Naive thymus-derived CD4-positive, alpha-beta T cell (primary cell): Measurements from ENCODE around the gene CNOT6. TPM values are rescaled to one million over a fixed set of nuclear protein-coding genes. Genes with fewer than 3 reads are reported as not detected.

Experiments
- ATAC-seq: fragments of 150-1000 bp; cut with Tn5 transposase; 2 replicates; pipeline ENCODE4 v1.10.0; 2021; ENCODE audit warnings: mild to moderate bottlenecking, moderate library complexity
- CTCF ChIA-PET: fragments of 350-600 bp; sonication (Branson Sonifier 250); formaldehyde crosslinking; loops from one replicate; lab custom pipeline; 2021; ENCODE audit warnings: antibody characterized with exemption; lab: Charles Lee
- POLR2A ChIA-PET: fragments of 350-600 bp; sonication (Branson Sonifier 250); formaldehyde crosslinking; loops from one replicate; lab custom pipeline; 2021; ENCODE audit warnings: antibody characterized with exemption, inconsistent platforms; lab: Charles Lee
- DNase-seq, 9 donors: peaks; one replicate each; pipeline versions ENCODE4 v3.0.0 to v3.0.0-alpha.2; 2020 to 2022; ENCODE audit warnings: mixed read lengths in 1 of 9
- H3K27ac ChIP-seq: one replicate; pipeline ENCODE4 v1.7.0; 2013; ENCODE audit warnings: mild to moderate bottlenecking, low read depth, low read length, moderate library complexity
- H3K27me3 ChIP-seq, 2 donors: one replicate each; pipeline ENCODE4 v1.7.0; 2013; ENCODE audit warnings: low read length in 2 of 2, mild to moderate bottlenecking in 2 of 2, moderate library complexity in 2 of 2; ENCODE audit not compliant: control insufficient read depth in 2 of 2, insufficient read depth in 2 of 2
- H3K36me3 ChIP-seq, 3 experiments: 1 replicate in 2 of 3; 2 replicates in 1 of 3; pipeline ENCODE4 v1.7.0; 2013; ENCODE audit warnings: low read length in 3 of 3, mild to moderate bottlenecking in 3 of 3, moderate library complexity in 1 of 3; ENCODE audit not compliant: insufficient read depth in 3 of 3, control insufficient read depth in 2 of 3
- H3K4me1 ChIP-seq, 2 donors: one replicate each; pipeline ENCODE4 v1.7.0; 2013; ENCODE audit warnings: low read length in 2 of 2, mild to moderate bottlenecking in 2 of 2, moderate library complexity in 1 of 2; ENCODE audit not compliant: control insufficient read depth in 2 of 2, insufficient read depth in 2 of 2
- H3K4me3 ChIP-seq: 2 replicates; pipeline ENCODE4 v1.7.0; 2013; ENCODE audit warnings: mild to moderate bottlenecking, low read length
- H3K9me3 ChIP-seq, 3 experiments: 1 replicate in 2 of 3; 2 replicates in 1 of 3; pipeline ENCODE4 v1.7.0; 2013; ENCODE audit warnings: low read length in 3 of 3; ENCODE audit not compliant: control insufficient read depth in 2 of 3
- H3K27ac Mint-ChIP-seq, 9 donors: one replicate each; pipeline ENCODE4 v1.8.0; 2020 to 2022; ENCODE audit warnings: mixed read lengths in 9 of 9, mild to moderate bottlenecking in 8 of 9, moderate library complexity in 5 of 9, inconsistent platforms in 2 of 9
- H3K27me3 Mint-ChIP-seq, 5 donors: one replicate each; pipeline ENCODE4 v1.8.0; 2021 to 2022; ENCODE audit warnings: mixed read lengths in 5 of 5, mild to moderate bottlenecking in 1 of 5
- H3K36me3 Mint-ChIP-seq, 5 donors: one replicate each; pipeline ENCODE4 v1.8.0; 2020 to 2022; ENCODE audit warnings: mixed read lengths in 5 of 5, mild to moderate bottlenecking in 3 of 5, inconsistent platforms in 1 of 5
- H3K4me1 Mint-ChIP-seq, 7 donors: one replicate each; pipeline ENCODE4 v1.8.0; 2020 to 2022; ENCODE audit warnings: mixed read lengths in 7 of 7, mild to moderate bottlenecking in 3 of 7, inconsistent platforms in 1 of 7
- H3K4me3 Mint-ChIP-seq, 10 donors: one replicate each; pipeline ENCODE4 v1.8.0; 2020 to 2022; ENCODE audit warnings: mild to moderate bottlenecking in 10 of 10, mixed read lengths in 10 of 10, moderate library complexity in 6 of 10, inconsistent platforms in 2 of 10
- H3K9me3 Mint-ChIP-seq, 11 donors: one replicate each; pipeline ENCODE4 v1.8.0; 2020 to 2022; ENCODE audit warnings: mixed read lengths in 11 of 11, mild to moderate bottlenecking in 4 of 11, inconsistent platforms in 1 of 11, moderate library complexity in 1 of 11
- intact Hi-C, 2 donors: fragments of 100-400 bp; cut with micrococcal nuclease; formaldehyde crosslinking; loops; one replicate each; pipeline ENCODE4 v1.15.1; 2023
- polyA plus RNA-seq, 2 donors: library from polyadenylated mRNA; unstranded; fragments of 300-500 nt; fragmentation: Illumina TruSeq; gene quantifications; one replicate each; pipeline ENCODE4 v1.2.3, GENCODE V29; 2021
- total RNA-seq, 6 experiments: library from RNA in 5 of 6; stranded (reverse) in 5 of 6; gene quantifications; 1 replicate in 5 of 6; 2 replicates in 1 of 6; pipeline ENCODE4 v1.2.3 and lab custom pipeline; 2021 to 2026

Gene CNOT6
- total and polyA plus RNA-seq, 7 experiments from 2014 or later: 8.3 to 41.9 (median 25.4) TPM

DNA sequence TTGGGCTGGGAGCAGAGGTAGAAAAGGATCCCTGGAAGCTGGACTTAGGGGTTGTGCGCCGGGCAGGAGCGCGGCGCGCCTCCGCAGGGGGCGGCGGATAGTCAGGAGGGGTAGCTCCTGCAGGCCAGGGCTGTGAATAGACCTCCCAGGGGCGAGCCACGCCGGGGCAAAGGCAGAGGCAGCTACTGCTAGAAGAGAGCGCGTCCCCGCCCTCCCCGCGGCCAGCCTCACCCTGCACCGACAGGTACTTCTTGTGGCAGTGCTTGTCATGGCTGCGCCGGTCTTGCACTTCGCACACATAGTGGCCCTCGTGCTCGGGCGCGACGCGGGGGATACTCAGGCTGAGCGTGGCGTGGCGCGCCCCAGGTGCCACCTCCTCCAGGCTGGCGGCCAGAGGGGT is 127.1 kb downstream of the CNOT6 start:
- no peak for DNase-seq
- H3K36me3 Mint-ChIP-seq: no peaks in the 10 kb centered on the region
- H3K9me3 Mint-ChIP-seq: no peaks in the 10 kb centered on the region
- H3K36me3 ChIP-seq: no peaks in the 10 kb centered on the region
- POLR2A ChIA-PET: interaction anchor here (0.7 kb wide), 1 partner anchor 15 kb away, joined by 3 read pairs; no protein-coding TSS in a partner anchor
- peak overlapping the region in 1 of 10 donors; percentile 16 for H3K4me3 Mint-ChIP-seq
- intact Hi-C loops: no loop called here
- ATAC-seq: no peak
- no peak overlapping the region for H3K4me3 ChIP-seq
- H3K4me1 Mint-ChIP-seq: peaks cover 0 to 16% (median 11%) of the 10 kb centered on the region in 7 donors
- no peaks in the 10 kb centered on the region for H3K9me3 ChIP-seq
- H3K27ac ChIP-seq: no peak overlapping the region
- CTCF ChIA-PET: no interaction called here
- H3K27me3 ChIP-seq: no peaks in the 10 kb centered on the region
- no peak overlapping the region for H3K27ac Mint-ChIP-seq
- H3K4me1 ChIP-seq: no peaks in the 10 kb centered on the region
- H3K27me3 Mint-ChIP-seq: no peaks in the 10 kb centered on the region

DNA sequence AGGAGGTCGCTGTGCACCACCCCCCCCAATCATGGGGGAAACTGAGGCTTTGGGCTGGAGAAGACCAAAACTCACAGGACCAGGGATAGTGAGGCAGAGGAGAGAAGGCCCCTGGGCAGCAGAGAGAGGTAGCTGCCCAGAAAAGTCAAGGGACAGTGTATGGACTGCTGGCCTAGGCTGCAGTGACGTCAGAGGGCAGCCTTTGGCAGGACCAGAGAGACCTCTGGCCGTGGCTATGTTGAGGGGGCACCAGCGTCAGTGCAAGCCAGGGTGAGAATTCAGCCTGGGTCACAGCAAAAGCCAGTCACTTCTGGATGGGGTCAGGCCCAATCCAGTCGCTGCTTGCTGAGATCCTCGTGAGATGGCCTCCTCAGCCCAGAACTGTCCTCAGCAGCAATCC is 128.7 kb downstream of the CNOT6 start:
- ATAC-seq: no peak
- no peaks in the 10 kb centered on the region for H3K36me3 ChIP-seq
- no peaks in the 10 kb centered on the region for H3K9me3 ChIP-seq
- no peaks in the 10 kb centered on the region for H3K4me1 ChIP-seq
- DNase-seq: no peak
- intact Hi-C loops: no loop called here
- ChIA-PET CTCF (no interaction called here), POLR2A (no interaction called here)
- H3K4me3 ChIP-seq: no peak overlapping the region
- Mint-ChIP-seq H3K27me3 (no peaks in the 10 kb centered on the region), H3K9me3 (no peaks in the 10 kb centered on the region), H3K27ac (peak overlapping the region in 2 of 9 donors; percentile 26 to 88), H3K36me3 (no peaks in the 10 kb centered on the region), H3K4me1 (peaks cover 0 to 16% (median 11%) of the 10 kb centered on the region in 7 donors), H3K4me3 (peak overlapping the region in 1 of 10 donors; percentile 49)
- H3K27me3 ChIP-seq: no peaks in the 10 kb centered on the region
- H3K27ac ChIP-seq: no peak overlapping the region

DNA sequence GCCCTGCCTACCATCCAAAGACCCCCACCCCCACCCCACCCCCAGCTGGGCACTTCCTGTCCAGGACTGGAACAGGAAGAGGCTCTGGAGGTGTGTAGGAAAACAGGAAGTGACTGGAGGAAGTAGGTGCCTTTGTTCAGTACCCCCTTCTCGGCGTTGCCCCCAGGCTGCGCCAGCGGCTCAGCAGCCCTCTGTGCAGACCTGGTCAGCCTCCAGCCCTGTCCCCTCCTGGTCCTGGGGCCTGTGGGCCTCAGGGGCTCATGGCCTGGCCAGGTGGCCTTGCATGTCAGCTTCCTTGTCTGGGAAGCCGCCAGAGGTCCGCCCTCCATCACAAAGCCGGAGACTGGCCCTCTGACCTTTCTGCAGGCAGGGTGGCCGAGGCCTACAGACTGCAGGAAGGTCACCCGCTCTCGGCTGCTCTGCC is 129.2 kb downstream of the CNOT6 start:
- H3K4me3 Mint-ChIP-seq: peak overlapping the region in 1 of 10 donors; percentile 20

DNA sequence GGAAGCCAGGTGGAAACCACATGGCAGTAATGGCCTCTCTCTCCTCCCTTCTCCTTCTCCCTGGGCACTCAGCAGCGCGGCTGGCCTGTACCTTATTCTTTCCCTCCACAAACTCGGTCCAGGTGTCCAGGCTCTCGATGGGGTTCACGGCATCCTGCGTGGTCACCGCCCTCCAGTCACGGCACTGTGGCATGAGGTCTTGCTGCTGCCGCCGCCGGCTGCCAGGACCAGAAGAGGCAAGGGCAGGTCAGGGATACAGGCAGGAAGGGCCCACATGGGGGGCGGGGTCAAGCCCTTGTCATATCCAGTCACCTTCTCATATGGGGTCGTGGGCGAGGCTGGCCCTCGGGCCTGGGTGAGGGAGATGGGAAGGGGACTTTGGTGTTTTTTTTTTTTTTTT is 129.7 kb downstream of the CNOT6 start:
- Histone ChIP-seq H3K9me3 (no peaks in the 10 kb centered on the region), H3K27me3 (no peaks in the 10 kb centered on the region), H3K4me3 (no peak overlapping the region), H3K36me3 (no peaks in the 10 kb centered on the region), H3K4me1 (no peaks in the 10 kb centered on the region), H3K27ac (no peak overlapping the region)
- ChIA-PET CTCF (no interaction called here), POLR2A (no interaction called here)
- peak overlapping the region in 1 of 10 donors; percentile 20 for H3K4me3 Mint-ChIP-seq
- H3K27me3 Mint-ChIP-seq: no peaks in the 10 kb centered on the region
- H3K27ac Mint-ChIP-seq: peak overlapping the region in 4 of 9 donors; percentile 28 to 58 (median 40)
- H3K4me1 Mint-ChIP-seq: peaks cover 0 to 16% (median 11%) of the 10 kb centered on the region in 7 donors
- H3K9me3 Mint-ChIP-seq: no peaks in the 10 kb centered on the region
- ATAC-seq (no peak), DNase-seq (no peak)
- H3K36me3 Mint-ChIP-seq: no peaks in the 10 kb centered on the region
- intact Hi-C loops: no loop called here

More for the DNA sequence above, 129.2 kb downstream of the CNOT6 start:
- no peak for ATAC-seq
- Histone ChIP-seq H3K27ac (no peak overlapping the region), H3K9me3 (no peaks in the 10 kb centered on the region), H3K4me3 (no peak overlapping the region), H3K27me3 (no peaks in the 10 kb centered on the region), H3K4me1 (no peaks in the 10 kb centered on the region), H3K36me3 (no peaks in the 10 kb centered on the region)
- H3K27me3 Mint-ChIP-seq: no peaks in the 10 kb centered on the region
- peak overlapping the region in 3 of 9 donors; percentile 40 to 58 (median 41) for H3K27ac Mint-ChIP-seq
- ChIA-PET POLR2A (no interaction called here), CTCF (no interaction called here)
- intact Hi-C loops: no loop called here
- H3K4me1 Mint-ChIP-seq: peaks cover 0 to 16% (median 11%) of the 10 kb centered on the region in 7 donors
- DNase-seq: no peak
- no peaks in the 10 kb centered on the region for H3K9me3 Mint-ChIP-seq
- H3K36me3 Mint-ChIP-seq: no peaks in the 10 kb centered on the region

DNA sequence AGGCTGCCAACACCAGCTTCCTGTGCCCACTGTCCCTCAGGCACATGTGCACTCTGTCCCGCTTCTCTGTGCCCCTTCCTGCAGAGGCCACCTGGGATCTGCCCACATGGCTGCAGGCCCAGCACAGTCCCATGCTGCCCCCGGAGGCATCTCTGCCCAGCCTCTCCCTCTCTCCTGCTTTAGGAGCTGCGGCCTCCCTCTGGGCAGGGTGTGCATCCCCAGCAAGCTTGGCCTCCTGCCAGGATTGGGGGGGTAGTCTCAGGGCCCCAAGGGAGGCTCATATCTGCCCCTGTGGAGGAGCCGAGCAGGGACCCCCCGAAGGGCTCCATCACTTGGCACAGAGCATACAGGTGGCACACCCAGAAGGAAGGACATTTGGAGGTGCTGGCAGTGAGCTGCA is 130.4 kb downstream of the CNOT6 start:
- ATAC-seq: no peak
- Histone ChIP-seq H3K4me3 (no peak overlapping the region), H3K27ac (no peak overlapping the region), H3K4me1 (no peaks in the 10 kb centered on the region), H3K36me3 (no peaks in the 10 kb centered on the region), H3K9me3 (no peaks in the 10 kb centered on the region), H3K27me3 (no peaks in the 10 kb centered on the region)
- H3K36me3 Mint-ChIP-seq: no peaks in the 10 kb centered on the region
- peak overlapping the region in 1 of 9 donors; percentile 62 for H3K27ac Mint-ChIP-seq
- H3K27me3 Mint-ChIP-seq: no peaks in the 10 kb centered on the region
- ChIA-PET POLR2A (no interaction called here), CTCF (no interaction called here)
- intact Hi-C loops: no loop called here
- no peak for DNase-seq
- H3K4me3 Mint-ChIP-seq: peak overlapping the region in 3 of 10 donors; percentile 5 to 61 (median 20)
- H3K9me3 Mint-ChIP-seq: no peaks in the 10 kb centered on the region
- peaks cover 0 to 16% (median 11%) of the 10 kb centered on the region in 7 donors for H3K4me1 Mint-ChIP-seq

DNA sequence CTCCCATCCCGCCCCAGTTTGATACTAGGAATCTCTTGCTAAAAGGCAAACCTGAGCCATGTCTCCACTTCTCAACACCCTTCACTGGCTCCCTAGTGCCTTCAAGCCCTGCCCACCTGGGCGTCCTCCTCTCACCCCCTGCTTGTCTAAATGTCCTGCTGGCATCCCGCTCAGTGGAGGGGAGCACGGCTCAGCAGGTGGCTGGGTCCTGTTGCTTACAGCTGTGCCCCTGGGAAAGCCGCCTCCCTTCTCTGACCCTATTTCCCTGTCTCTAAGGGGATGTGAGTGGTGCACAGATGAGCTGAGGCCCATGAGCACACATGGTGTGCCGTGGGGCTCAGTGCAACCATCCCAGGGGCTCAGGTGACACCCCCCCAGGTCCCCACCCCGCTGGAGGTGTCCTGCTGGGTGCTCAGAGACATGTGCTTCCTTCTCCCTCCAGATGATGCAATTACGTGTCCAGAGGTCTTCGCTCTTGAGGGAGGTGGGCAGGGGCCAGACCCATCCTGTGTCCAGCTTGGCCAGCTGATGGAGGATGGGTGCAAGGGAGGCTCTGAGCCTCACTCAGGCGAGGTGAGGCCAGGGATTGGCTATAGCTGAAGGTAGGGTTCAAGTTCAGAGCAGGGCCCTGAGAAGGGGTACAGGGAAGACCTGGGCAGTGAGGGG is 131.1 kb downstream of the CNOT6 start:
- Mint-ChIP-seq H3K27ac (peak overlapping the region in 3 of 9 donors; percentile 4 to 72 (median 53)), H3K9me3 (no peaks in the 10 kb centered on the region), H3K4me3 (peak overlapping the region in 2 of 10 donors; percentile 20 to 56), H3K36me3 (no peaks in the 10 kb centered on the region), H3K27me3 (no peaks in the 10 kb centered on the region), H3K4me1 (peaks cover 0 to 16% (median 11%) of the 10 kb centered on the region in 7 donors)
- Histone ChIP-seq H3K36me3 (no peaks in the 10 kb centered on the region), H3K27me3 (no peaks in the 10 kb centered on the region), H3K4me1 (no peaks in the 10 kb centered on the region), H3K9me3 (no peaks in the 10 kb centered on the region), H3K4me3 (no peak overlapping the region), H3K27ac (no peak overlapping the region)
- ChIA-PET POLR2A (no interaction called here), CTCF (interaction anchor here (0.6 kb wide), 1 partner anchor 150 kb away, joined by 7 read pairs; no protein-coding TSS in a partner anchor)
- intact Hi-C loops: no loop called here
- DNase-seq (no peak), ATAC-seq (no peak)
